ENCODE data around the gene GBGT1.

The GBGT1 gene

GRCh38 chr9:133113949-133114885 is 49.5 kb downstream of the GBGT1 start:
- no peak overlapping the region for H3K4me3 ChIP-seq (replicated peaks in 1 of 2; ENCODE audit: low read depth in 2 of 2, low read length in 2 of 2)
- DNase-seq (ENCODE audit: low read depth in 2 of 2): no peak
- TF ChIP-seq, protein P1, sequence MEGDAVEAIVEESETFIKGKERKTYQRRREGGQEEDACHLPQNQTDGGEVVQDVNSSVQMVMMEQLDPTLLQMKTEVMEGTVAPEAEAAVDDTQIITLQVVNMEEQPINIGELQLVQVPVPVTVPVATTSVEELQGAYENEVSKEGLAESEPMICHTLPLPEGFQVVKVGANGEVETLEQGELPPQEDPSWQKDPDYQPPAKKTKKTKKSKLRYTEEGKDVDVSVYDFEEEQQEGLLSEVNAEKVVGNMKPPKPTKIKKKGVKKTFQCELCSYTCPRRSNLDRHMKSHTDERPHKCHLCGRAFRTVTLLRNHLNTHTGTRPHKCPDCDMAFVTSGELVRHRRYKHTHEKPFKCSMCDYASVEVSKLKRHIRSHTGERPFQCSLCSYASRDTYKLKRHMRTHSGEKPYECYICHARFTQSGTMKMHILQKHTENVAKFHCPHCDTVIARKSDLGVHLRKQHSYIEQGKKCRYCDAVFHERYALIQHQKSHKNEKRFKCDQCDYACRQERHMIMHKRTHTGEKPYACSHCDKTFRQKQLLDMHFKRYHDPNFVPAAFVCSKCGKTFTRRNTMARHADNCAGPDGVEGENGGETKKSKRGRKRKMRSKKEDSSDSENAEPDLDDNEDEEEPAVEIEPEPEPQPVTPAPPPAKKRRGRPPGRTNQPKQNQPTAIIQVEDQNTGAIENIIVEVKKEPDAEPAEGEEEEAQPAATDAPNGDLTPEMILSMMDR (IDR thresholded peaks at IDR 0.05; ENCODE audit: low read depth, low read length): no peak

DNA sequence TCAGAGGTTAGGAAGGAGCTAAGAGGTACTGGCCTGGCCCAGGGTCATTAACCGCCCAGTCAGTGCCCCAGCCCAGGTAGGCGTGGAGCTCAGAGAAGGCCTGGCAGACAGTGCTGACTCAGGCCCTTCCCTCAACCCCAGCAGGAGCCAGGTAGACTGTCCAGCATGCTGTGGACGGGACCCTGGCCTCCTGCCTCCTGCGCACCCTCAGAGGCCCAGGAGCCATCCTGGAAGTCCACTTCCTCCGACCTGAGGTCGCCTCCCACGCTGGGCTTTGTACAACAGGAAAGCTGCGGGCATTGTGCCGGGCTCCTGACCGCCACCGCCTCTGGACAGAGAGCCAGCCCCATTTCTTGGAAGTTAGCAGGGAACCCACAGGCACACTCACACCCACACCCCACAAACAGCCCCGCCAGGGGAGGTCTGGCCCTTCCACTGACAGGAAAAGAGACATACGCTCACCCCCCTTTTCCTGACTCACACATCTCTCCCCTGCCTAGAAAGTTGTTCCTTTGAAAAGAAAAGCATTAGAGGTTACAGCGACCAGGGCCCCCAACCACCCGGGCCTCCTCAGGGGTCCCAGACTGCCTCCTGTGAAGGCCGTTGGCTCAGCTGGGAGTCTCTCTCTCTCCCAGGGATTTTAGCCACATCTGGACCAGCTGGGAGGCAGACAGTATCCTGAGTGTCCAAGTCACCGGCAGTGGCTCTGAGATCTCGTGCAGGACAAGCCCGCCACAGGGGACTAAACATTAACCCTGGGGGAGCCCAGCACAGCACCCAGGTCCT is 50.4 kb downstream of the GBGT1 start:
- peak in 1 of 2 donors; percentile 62 for DNase-seq (ENCODE audit: low read depth in 2 of 2)
- TF ChIP-seq, protein P1 (IDR thresholded peaks at IDR 0.05; ENCODE audit: low read depth, low read length): no peak
- H3K4me3 ChIP-seq (replicated peaks in 1 of 2; ENCODE audit: low read depth in 2 of 2, low read length in 2 of 2): no peak overlapping the region

DNA sequence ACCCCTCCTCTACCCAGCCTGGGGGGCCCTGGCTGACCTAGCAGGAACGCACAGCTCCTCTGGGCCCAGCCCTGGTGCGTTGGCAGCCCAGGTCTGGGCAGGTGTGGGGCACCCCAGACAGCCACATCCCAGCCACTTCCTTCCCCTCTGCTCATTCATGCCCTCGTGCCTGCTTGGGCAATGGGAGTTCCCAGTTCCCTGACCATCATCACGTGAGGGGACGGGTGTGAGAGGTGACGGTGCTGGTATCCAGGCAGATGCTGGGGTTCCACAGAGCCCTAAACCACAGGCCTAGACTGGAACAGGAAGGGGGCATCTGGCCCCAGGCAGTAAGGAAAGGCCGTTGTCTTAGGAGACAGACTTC is 51.1 kb downstream of the GBGT1 start:
- TF ChIP-seq, protein P1 (IDR thresholded peaks at IDR 0.05; ENCODE audit: low read depth, low read length): no peak
- no peak for DNase-seq (ENCODE audit: low read depth in 2 of 2)
- no peak overlapping the region for H3K4me3 ChIP-seq (replicated peaks in 1 of 2; ENCODE audit: low read depth in 2 of 2, low read length in 2 of 2)

GRCh38 chr9:133111808-133112662 is 51.7 kb downstream of the GBGT1 start:
- no peak overlapping the region for H3K4me3 ChIP-seq (replicated peaks in 1 of 2; ENCODE audit: low read depth in 2 of 2, low read length in 2 of 2)
- TF ChIP-seq, protein P1 (IDR thresholded peaks at IDR 0.05; ENCODE audit: low read depth, low read length): no peak
- no peak for DNase-seq (ENCODE audit: low read depth in 2 of 2)

DNA sequence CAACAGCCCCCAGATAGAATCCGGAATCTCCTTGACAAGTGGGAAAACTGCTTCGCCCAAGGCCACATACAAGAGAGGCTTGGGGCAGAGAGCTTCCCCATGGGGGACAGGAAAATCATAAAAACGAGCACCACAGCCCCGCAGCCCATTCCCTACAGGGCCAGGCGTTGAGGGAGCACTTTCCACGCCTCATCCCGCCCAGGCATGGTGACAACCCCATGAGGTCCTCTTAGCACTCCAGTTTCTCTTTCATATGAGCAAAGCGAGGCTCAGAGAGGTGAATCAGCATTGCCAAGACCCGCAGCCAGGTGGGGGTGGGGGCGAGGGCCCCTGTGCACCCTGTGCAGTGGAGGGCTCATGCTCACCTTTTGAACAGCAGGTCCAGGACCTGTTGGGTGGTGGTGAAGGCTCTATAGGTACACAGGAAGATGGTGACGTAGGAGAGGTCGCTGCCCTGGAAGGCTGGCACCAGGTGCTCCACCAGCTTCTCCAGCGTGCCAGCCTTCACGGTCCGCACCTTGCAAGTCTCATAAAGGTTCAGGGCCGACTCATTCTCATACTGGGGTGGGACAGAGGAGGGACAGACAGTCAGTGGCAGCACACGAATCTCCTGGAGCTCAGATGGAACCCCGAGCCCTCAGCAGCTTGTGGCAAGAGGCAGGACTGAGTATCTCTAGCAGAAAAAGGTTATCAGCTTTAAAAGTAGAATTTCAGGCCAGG is 53.6 kb downstream of the GBGT1 start:
- DNase-seq (ENCODE audit: low read depth in 2 of 2): no peak
- H3K4me3 ChIP-seq (replicated peaks in 1 of 2; ENCODE audit: low read depth in 2 of 2, low read length in 2 of 2): no peak overlapping the region
- TF ChIP-seq, protein P1 (IDR thresholded peaks at IDR 0.05; ENCODE audit: low read depth, low read length): no peak

All from cardiac fibroblast (primary cell).